Type B pancreatic cell (in vitro differentiated cells): ENCODE measurements around the gene NELFCD. TPM values are rescaled to one million over a fixed set of nuclear protein-coding genes. Genes with fewer than 3 reads are reported as not detected.

ENCODE experiments used
- DNase-seq: peaks from one replicate; pipeline ENCODE4 v3.0.0; 2021; ENCODE audit warnings: mixed read lengths; ENCODE audit not compliant: unreplicated experiment; ENCODE audit errors: extremely low spot score
- H3K27ac Mint-ChIP-seq: 2 replicates; pipeline ENCODE4 v1.8.0; 2021; ENCODE audit warnings: mild to moderate bottlenecking, mixed read lengths
- H3K27me3 Mint-ChIP-seq: 2 replicates; pipeline ENCODE4 v1.8.0; 2021; ENCODE audit warnings: mixed read lengths
- H3K36me3 Mint-ChIP-seq: 2 replicates; pipeline ENCODE4 v1.8.0; 2021; ENCODE audit warnings: mixed read lengths
- H3K4me1 Mint-ChIP-seq: one replicate; pipeline ENCODE4 v1.8.0; 2021; ENCODE audit warnings: mixed read lengths; ENCODE audit not compliant: unreplicated experiment
- H3K4me3 Mint-ChIP-seq: 2 replicates; pipeline ENCODE4 v1.8.0; 2021; ENCODE audit warnings: mild to moderate bottlenecking, mixed read lengths
- H3K9me3 Mint-ChIP-seq: 2 replicates; pipeline ENCODE4 v1.8.0; 2021; ENCODE audit warnings: mixed read lengths
- total RNA-seq: library from RNA; stranded (reverse); gene quantifications from 2 replicates; pipeline ENCODE4 v1.2.1, GENCODE V29; 2021; ENCODE audit warnings: low replicate concordance
- TF ChIP-seq, protein P1 (sequence below): fragments of 200-600 bp; sonication (generic); conservative IDR thresholded peaks from 2 replicates; pipeline ENCODE4 v1.5.0; 2021; ENCODE audit warnings: antibody characterized with exemption, mild to moderate bottlenecking

Gene NELFCD
- total RNA-seq, 1 donor from 2014 or later, result 110 TPM

DNA sequence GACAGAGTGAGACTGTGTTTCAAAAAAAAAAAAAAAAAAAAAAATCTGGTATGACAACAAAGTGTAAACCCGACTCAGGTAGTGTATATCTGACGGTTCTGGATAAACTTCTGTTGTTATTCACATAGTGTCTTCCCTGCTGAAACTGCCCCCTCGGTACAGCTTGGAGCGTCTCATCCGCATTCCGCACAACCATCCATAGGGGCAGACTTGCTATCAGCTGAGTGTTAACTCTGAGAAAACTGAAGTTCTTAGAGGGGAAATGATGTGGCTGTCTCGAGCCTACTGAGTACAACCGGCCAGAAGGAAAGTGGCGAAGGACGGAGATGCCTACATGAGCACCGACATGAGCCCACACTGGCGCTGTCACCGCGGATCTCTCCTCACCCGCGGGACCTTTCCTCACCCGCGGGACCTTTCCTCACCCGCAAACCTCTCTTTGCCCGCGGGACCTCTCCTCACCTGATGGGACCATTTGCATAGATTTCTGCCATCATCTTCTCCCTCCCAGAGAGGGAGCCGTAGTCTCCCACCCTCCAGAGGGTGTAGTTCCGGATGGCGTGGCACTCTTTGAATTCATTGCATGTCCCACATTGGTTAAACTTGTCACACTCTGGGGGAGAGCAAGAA is 16.2 kb downstream of the NELFCD start:
- Mint-ChIP-seq H3K9me3 (no peaks in the 10 kb centered on the region), H3K36me3 (peaks cover 31% of the 10 kb centered on the region), H3K4me1 (no peaks in the 10 kb centered on the region), H3K4me3 (no peak overlapping the region), H3K27me3 (no peaks in the 10 kb centered on the region), H3K27ac (peak overlapping the region; percentile 9)
- TF ChIP-seq, protein P1, sequence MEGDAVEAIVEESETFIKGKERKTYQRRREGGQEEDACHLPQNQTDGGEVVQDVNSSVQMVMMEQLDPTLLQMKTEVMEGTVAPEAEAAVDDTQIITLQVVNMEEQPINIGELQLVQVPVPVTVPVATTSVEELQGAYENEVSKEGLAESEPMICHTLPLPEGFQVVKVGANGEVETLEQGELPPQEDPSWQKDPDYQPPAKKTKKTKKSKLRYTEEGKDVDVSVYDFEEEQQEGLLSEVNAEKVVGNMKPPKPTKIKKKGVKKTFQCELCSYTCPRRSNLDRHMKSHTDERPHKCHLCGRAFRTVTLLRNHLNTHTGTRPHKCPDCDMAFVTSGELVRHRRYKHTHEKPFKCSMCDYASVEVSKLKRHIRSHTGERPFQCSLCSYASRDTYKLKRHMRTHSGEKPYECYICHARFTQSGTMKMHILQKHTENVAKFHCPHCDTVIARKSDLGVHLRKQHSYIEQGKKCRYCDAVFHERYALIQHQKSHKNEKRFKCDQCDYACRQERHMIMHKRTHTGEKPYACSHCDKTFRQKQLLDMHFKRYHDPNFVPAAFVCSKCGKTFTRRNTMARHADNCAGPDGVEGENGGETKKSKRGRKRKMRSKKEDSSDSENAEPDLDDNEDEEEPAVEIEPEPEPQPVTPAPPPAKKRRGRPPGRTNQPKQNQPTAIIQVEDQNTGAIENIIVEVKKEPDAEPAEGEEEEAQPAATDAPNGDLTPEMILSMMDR, result peak; percentile 17
- no peak for DNase-seq

- H3K36me3 Mint-ChIP-seq, result peaks cover 33% of the 10 kb centered on the region
- H3K27ac Mint-ChIP-seq, result no peak overlapping the region
- H3K4me1 Mint-ChIP-seq, result peaks cover 9% of the 10 kb centered on the region
- no peak for DNase-seq
- no peaks in the 10 kb centered on the region for H3K9me3 Mint-ChIP-seq
- H3K27me3 Mint-ChIP-seq, result no peaks in the 10 kb centered on the region
- no peak overlapping the region for H3K4me3 Mint-ChIP-seq
- TF ChIP-seq, protein P1, result no peak
Observed at GRCh38 chr20:58998656-58999055, 17.6 kb downstream of the NELFCD start.

GRCh38 chr20:59000326-59000725 is 19.3 kb downstream of the NELFCD start:
- Mint-ChIP-seq H3K36me3 (peaks cover 27% of the 10 kb centered on the region), H3K27ac (peak overlapping the region; percentile 50), H3K4me3 (no peak overlapping the region), H3K9me3 (no peaks in the 10 kb centered on the region), H3K4me1 (peaks cover 19% of the 10 kb centered on the region), H3K27me3 (no peaks in the 10 kb centered on the region)
- TF ChIP-seq, protein P1, result no peak
- no peak for DNase-seq

DNA sequence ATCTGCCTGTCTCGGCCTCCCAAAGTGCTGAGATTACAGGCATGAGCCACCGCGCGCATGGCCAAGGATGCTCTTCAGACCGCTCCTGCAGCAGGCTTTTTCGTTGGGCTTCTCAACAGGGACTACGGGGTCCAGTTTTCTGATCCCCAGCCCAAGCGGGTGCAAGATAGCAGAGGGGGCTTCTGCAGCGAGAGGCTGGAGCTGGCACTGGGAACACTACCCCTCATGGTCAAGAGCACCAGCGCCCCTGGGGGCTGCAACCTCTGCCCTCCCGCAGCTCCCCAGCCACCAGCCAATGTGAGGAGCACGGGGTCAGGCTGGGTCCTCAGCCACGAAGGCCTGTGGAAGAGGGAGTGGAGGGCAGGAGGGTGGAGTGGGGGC is 20.0 kb downstream of the NELFCD start:
- Mint-ChIP-seq H3K9me3 (no peaks in the 10 kb centered on the region), H3K27me3 (no peaks in the 10 kb centered on the region), H3K36me3 (peaks cover 20% of the 10 kb centered on the region), H3K4me1 (peaks cover 19% of the 10 kb centered on the region), H3K27ac (no peak overlapping the region), H3K4me3 (no peak overlapping the region)
- no peak for DNase-seq
- TF ChIP-seq, protein P1, result no peak

- H3K4me3 Mint-ChIP-seq, result no peak overlapping the region
- DNase-seq, result no peak
- TF ChIP-seq, protein P1, result no peak
- H3K4me1 Mint-ChIP-seq, result peaks cover 19% of the 10 kb centered on the region
- H3K36me3 Mint-ChIP-seq, result peaks cover 16% of the 10 kb centered on the region
- H3K27ac Mint-ChIP-seq, result no peak overlapping the region
- H3K9me3 Mint-ChIP-seq, result no peaks in the 10 kb centered on the region
- no peaks in the 10 kb centered on the region for H3K27me3 Mint-ChIP-seq
Observed at GRCh38 chr20:59001449-59002171, 20.6 kb downstream of the NELFCD start.
